Endodermal cell (in vitro differentiated cells): ENCODE results near the gene C1orf50. TPM values are rescaled to one million over a fixed set of nuclear protein-coding genes. Genes with fewer than 3 reads are reported as not detected.

Experiments used
- DNase-seq: peaks from one replicate; pipeline ENCODE4 v3.0.0-alpha.2; 2017
- H3K27ac ChIP-seq: 2 replicates; pipeline ENCODE4 v1.5.1; 2013; ENCODE audit warnings: mild to moderate bottlenecking, low read depth, low read length, moderate library complexity
- H3K27me3 ChIP-seq: 2 replicates; pipeline ENCODE4 v1.6.1; 2013; ENCODE audit warnings: mild to moderate bottlenecking, low read length, moderate library complexity; ENCODE audit not compliant: insufficient read depth, control insufficient read depth, poor library complexity, severe bottlenecking
- H3K36me3 ChIP-seq: 2 replicates; pipeline ENCODE4 v1.7.0; 2013; ENCODE audit warnings: mild to moderate bottlenecking, low read length, moderate library complexity; ENCODE audit not compliant: control insufficient read depth, insufficient read depth
- H3K4me1 ChIP-seq: one replicate; pipeline ENCODE4 v1.7.0; 2013; ENCODE audit warnings: low read length; ENCODE audit not compliant: control insufficient read depth, insufficient read depth
- H3K4me3 ChIP-seq: 2 replicates; pipeline ENCODE4 v1.5.1; 2013; ENCODE audit warnings: mild to moderate bottlenecking, low read length, moderate library complexity
- H3K9ac ChIP-seq: 2 replicates; pipeline ENCODE4 v1.6.1; 2013; ENCODE audit warnings: mild to moderate bottlenecking, low read length, moderate library complexity; ENCODE audit not compliant: poor library complexity, severe bottlenecking; ENCODE audit errors: extremely low read depth
- H3K9me3 ChIP-seq: 2 replicates; pipeline ENCODE4 v1.6.1; 2013; ENCODE audit warnings: mild to moderate bottlenecking, low read length, moderate library complexity; ENCODE audit not compliant: control insufficient read depth
- H3K27ac Mint-ChIP-seq: 2 replicates; pipeline ENCODE4 v1.8.0; 2020; ENCODE audit warnings: mixed read lengths
- H3K27me3 Mint-ChIP-seq: 2 replicates; pipeline ENCODE4 v1.8.0; 2021; ENCODE audit warnings: mild to moderate bottlenecking, mixed read lengths; ENCODE audit not compliant: insufficient read depth
- H3K36me3 Mint-ChIP-seq: 2 replicates; pipeline ENCODE4 v1.8.0; 2020; ENCODE audit warnings: low read depth, mixed read lengths
- H3K4me1 Mint-ChIP-seq: 2 replicates; pipeline ENCODE4 v1.8.0; 2020; ENCODE audit warnings: mixed read lengths
- H3K4me3 Mint-ChIP-seq: 2 replicates; pipeline ENCODE4 v1.8.0; 2020; ENCODE audit warnings: mild to moderate bottlenecking, moderate library complexity, mixed read lengths
- H3K9me3 Mint-ChIP-seq: 2 replicates; pipeline ENCODE4 v1.8.0; 2020; ENCODE audit warnings: mild to moderate bottlenecking, mixed read lengths
- WGBS, 2 experiments: methylation state at CpG; one replicate each; pipeline versions ENCODE4 v1.1.5 to v1.1.7; 2013; ENCODE audit warnings: missing lambda C conversion rate in 2 of 2, mixed read lengths in 1 of 2; ENCODE audit not compliant: insufficient coverage in 1 of 2, insufficient read length in 1 of 2; 5-methylcytosine and 5-hydroxymethylcytosine counted together
- total RNA-seq, 2 donors: library from RNA; stranded (reverse); fragmentation: NEBNext Ultra II Directional in 1 of 2; extraction: Animal tissue kit (Norgen Biotek cat#: 25700) in 1 of 2; gene quantifications; 2 replicates in 1 of 2; 3 replicates in 1 of 2; pipeline ENCODE4 v1.2.1, GENCODE V29; 2021
- TF ChIP-seq, protein P1 (sequence below): fragments of 200-600 bp; sonication (generic); conservative IDR thresholded peaks from 2 replicates; pipeline ENCODE4 v1.5.0; 2021; ENCODE audit warnings: antibody characterized with exemption, mild to moderate bottlenecking

C1orf50 gene
- total RNA-seq, 2 donors from 2014 or later: 4.8 to 7.3 TPM

DNA sequence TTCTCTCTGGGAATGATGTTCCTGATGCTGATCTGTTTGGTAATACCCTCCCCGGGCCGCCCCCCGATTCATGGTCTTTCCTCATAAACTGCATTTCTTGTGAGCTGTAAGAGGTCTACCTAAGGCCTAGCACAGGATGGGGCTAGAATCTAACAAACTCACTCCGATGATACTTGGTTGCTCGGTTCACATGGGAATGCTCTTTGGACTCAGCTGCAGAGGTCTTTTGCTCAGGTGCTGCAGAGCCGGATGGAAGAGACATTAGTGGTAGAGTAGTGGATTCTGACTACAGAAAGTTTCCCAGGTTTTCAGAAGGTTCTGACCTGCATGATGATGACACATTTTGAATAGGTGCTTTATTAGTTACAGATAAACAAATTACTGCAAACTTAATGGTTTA lies 9.5 kb downstream of the C1orf50 start:
- Mint-ChIP-seq H3K36me3 (peaks cover 78% of the 10 kb centered on the region), H3K9me3 (no peaks in the 10 kb centered on the region), H3K27me3 (no peaks in the 10 kb centered on the region), H3K4me3 (no peak overlapping the region), H3K27ac (no peak overlapping the region), H3K4me1 (no peaks in the 10 kb centered on the region)
- H3K9ac ChIP-seq: no peak overlapping the region
- H3K4me3 ChIP-seq: no peak overlapping the region
- H3K27me3 ChIP-seq: no peaks in the 10 kb centered on the region
- DNase-seq: no peak
- peaks cover 80% of the 10 kb centered on the region for H3K36me3 ChIP-seq
- TF ChIP-seq, protein P1, sequence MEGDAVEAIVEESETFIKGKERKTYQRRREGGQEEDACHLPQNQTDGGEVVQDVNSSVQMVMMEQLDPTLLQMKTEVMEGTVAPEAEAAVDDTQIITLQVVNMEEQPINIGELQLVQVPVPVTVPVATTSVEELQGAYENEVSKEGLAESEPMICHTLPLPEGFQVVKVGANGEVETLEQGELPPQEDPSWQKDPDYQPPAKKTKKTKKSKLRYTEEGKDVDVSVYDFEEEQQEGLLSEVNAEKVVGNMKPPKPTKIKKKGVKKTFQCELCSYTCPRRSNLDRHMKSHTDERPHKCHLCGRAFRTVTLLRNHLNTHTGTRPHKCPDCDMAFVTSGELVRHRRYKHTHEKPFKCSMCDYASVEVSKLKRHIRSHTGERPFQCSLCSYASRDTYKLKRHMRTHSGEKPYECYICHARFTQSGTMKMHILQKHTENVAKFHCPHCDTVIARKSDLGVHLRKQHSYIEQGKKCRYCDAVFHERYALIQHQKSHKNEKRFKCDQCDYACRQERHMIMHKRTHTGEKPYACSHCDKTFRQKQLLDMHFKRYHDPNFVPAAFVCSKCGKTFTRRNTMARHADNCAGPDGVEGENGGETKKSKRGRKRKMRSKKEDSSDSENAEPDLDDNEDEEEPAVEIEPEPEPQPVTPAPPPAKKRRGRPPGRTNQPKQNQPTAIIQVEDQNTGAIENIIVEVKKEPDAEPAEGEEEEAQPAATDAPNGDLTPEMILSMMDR: no peak
- no peaks in the 10 kb centered on the region for H3K9me3 ChIP-seq
- no peaks in the 10 kb centered on the region for H3K4me1 ChIP-seq
- H3K27ac ChIP-seq: no peak overlapping the region
- 90 to 94% methylated on average over 5 to 6 of the region's 6 CpGs for WGBS, 2 experiments

DNA sequence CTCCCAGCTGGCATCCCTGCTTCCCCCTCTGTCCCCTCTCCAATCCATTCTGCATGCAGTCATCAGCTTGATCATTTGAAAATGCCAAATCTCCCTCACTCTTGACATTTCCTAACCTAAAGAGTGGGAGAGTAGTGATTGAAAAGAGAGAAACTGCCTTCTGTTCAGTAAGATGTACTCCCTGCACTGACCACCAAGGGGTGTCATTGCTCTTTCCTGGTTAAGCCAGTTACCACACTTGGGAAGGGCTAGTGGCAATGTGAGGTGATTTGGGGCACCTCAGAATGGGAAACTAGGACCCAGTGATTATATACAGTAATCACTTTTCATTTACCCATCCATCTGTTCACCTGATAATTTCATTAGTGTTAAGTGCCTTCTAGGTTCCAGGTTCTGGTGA lies 10.8 kb downstream of the C1orf50 start:
- H3K4me3 Mint-ChIP-seq: no peak overlapping the region
- Histone ChIP-seq H3K36me3 (peaks cover 79% of the 10 kb centered on the region), H3K9ac (no peak overlapping the region), H3K4me1 (no peaks in the 10 kb centered on the region), H3K27me3 (no peaks in the 10 kb centered on the region), H3K4me3 (no peak overlapping the region), H3K9me3 (no peaks in the 10 kb centered on the region), H3K27ac (no peak overlapping the region)
- no peaks in the 10 kb centered on the region for H3K9me3 Mint-ChIP-seq
- H3K36me3 Mint-ChIP-seq: peaks cover 79% of the 10 kb centered on the region
- H3K27ac Mint-ChIP-seq: no peak overlapping the region
- no peaks in the 10 kb centered on the region for H3K27me3 Mint-ChIP-seq
- no peaks in the 10 kb centered on the region for H3K4me1 Mint-ChIP-seq
- peak; percentile 83 for DNase-seq
- TF ChIP-seq, protein P1: peak; percentile 88

DNA sequence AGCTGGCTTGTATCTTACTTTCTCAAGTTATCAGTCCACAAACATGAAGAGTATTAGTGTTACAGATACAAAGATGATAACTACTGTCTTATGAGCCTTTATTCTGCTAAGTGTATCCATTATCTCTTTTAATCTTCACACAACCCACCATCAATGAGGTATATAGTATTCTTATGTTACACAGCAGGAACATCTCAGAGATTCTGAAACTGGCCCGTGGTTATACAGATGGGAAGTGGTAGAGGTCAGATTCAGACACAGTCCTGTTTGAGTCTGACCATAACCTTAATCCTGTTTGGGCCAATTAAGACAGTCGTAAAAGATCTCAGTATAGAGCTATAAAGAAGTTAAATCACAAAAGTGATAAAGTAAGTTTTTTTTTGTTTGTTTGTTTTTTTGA lies 12.7 kb downstream of the C1orf50 start:
- WGBS, 2 experiments: 88 to 100% methylated on average over 2 of the region's 2 CpGs
- H3K9me3 ChIP-seq: no peaks in the 10 kb centered on the region
- TF ChIP-seq, protein P1: no peak
- H3K27me3 ChIP-seq: no peaks in the 10 kb centered on the region
- no peak overlapping the region for H3K27ac ChIP-seq
- no peak overlapping the region for H3K4me3 Mint-ChIP-seq
- peaks cover 67% of the 10 kb centered on the region for H3K36me3 ChIP-seq
- no peaks in the 10 kb centered on the region for H3K4me1 ChIP-seq
- peaks cover 70% of the 10 kb centered on the region for H3K36me3 Mint-ChIP-seq
- no peak overlapping the region for H3K27ac Mint-ChIP-seq
- no peak overlapping the region for H3K9ac ChIP-seq
- no peak overlapping the region for H3K4me3 ChIP-seq
- H3K4me1 Mint-ChIP-seq: no peaks in the 10 kb centered on the region
- no peak for DNase-seq
- H3K27me3 Mint-ChIP-seq: no peaks in the 10 kb centered on the region
- H3K9me3 Mint-ChIP-seq: no peaks in the 10 kb centered on the region
